PFSK-1 (cell line): Measurements from ENCODE around the gene RYR3.

Experiments
- FOXP2 ChIP-seq: optimal IDR thresholded peaks from 2 replicates; pipeline ENCODE3; 2011; ENCODE audit warnings: borderline replicate concordance, control low read depth, inconsistent platforms; ENCODE audit not compliant: insufficient read depth; ENCODE audit errors: extremely low read length, extremely low read depth
- POLR2AphosphoS5 ChIP-seq: IDR thresholded peaks from 2 replicates; pipeline ENCODE4 v1.6.1; 2012; ENCODE audit warnings: low read depth, mild to moderate bottlenecking, control low read depth, low read length, moderate library complexity
- SIN3A ChIP-seq: IDR thresholded peaks from 2 replicates; pipeline ENCODE4 v1.6.1; 2012; ENCODE audit warnings: mild to moderate bottlenecking, low read length, moderate library complexity, borderline replicate concordance; ENCODE audit not compliant: insufficient read depth
- TAF1 ChIP-seq: IDR thresholded peaks from 2 replicates; pipeline ENCODE4 v1.6.1; 2012; ENCODE audit warnings: low read length, control low read depth, borderline replicate concordance; ENCODE audit not compliant: insufficient read depth
- TF ChIP-seq, protein P1 (sequence below), 2 experiments: IDR thresholded peaks; 2 replicates each; pipeline versions ENCODE4 v1.6.1 to v1.8.0; 2011 to 2012; ENCODE audit warnings: low read depth in 2 of 2, low read length in 2 of 2, control low read depth in 1 of 2, inconsistent platforms in 1 of 2, mild to moderate bottlenecking in 1 of 2, moderate library complexity in 1 of 2; ENCODE audit not compliant: insufficient read depth in 1 of 2

The RYR3 gene

DNA sequence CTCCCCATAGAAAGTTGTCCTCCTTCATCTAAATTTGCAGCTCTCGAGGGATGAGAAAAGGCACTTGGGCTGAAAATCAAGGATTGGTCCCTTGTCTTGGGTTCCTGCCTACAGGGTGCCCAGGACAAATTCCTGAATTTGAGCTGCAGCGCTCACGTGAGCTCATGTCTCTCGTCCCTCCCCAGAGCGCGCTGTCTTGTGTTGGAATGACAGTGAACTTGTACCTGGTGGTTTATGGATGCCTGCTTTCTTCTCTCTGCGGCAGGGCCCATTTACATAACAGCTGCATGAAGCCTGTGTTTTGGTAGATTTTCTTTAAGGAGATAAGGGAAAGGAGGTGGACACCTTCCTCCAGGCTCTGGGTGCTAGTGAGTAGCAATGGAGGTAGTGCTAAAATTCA, 4.3 kb downstream of the RYR3 start:
- TF ChIP-seq, protein P1, sequence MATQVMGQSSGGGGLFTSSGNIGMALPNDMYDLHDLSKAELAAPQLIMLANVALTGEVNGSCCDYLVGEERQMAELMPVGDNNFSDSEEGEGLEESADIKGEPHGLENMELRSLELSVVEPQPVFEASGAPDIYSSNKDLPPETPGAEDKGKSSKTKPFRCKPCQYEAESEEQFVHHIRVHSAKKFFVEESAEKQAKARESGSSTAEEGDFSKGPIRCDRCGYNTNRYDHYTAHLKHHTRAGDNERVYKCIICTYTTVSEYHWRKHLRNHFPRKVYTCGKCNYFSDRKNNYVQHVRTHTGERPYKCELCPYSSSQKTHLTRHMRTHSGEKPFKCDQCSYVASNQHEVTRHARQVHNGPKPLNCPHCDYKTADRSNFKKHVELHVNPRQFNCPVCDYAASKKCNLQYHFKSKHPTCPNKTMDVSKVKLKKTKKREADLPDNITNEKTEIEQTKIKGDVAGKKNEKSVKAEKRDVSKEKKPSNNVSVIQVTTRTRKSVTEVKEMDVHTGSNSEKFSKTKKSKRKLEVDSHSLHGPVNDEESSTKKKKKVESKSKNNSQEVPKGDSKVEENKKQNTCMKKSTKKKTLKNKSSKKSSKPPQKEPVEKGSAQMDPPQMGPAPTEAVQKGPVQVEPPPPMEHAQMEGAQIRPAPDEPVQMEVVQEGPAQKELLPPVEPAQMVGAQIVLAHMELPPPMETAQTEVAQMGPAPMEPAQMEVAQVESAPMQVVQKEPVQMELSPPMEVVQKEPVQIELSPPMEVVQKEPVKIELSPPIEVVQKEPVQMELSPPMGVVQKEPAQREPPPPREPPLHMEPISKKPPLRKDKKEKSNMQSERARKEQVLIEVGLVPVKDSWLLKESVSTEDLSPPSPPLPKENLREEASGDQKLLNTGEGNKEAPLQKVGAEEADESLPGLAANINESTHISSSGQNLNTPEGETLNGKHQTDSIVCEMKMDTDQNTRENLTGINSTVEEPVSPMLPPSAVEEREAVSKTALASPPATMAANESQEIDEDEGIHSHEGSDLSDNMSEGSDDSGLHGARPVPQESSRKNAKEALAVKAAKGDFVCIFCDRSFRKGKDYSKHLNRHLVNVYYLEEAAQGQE (IDR thresholded peaks at IDR 0.05; ENCODE audit: insufficient read depth in 1 of 2, low read depth in 2 of 2, low read length in 2 of 2), result no peak
- TF ChIP-seq FOXP2, result no peak
- no peak for TF ChIP-seq SIN3A
- no peak for TF ChIP-seq POLR2AphosphoS5
- no peak for TF ChIP-seq TAF1

DNA sequence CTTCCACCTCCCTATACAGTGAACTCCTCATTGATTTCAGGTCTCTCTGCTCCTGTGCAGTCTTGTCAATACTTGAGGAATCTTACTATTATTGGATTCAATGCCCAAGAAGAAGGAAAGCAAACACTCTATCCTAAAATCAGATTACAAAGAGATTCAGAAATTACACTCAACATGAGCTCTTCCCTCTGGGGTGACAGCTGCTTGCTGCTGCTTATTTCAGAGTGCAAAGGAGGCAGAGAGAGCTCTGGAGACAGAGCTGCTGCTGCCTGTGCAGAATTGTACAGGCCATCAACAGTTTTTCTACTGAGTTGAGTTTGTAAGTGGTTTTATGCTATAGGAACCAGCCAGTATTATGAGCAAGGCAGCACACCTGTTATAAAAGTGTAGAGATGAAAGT, 7.1 kb downstream of the RYR3 start:
- TF ChIP-seq FOXP2 (no peak), SIN3A (no peak), POLR2AphosphoS5 (no peak), TAF1 (no peak)
- TF ChIP-seq, protein P1 (IDR thresholded peaks at IDR 0.05; ENCODE audit: insufficient read depth in 1 of 2, low read depth in 2 of 2, low read length in 2 of 2), result no peak

DNA sequence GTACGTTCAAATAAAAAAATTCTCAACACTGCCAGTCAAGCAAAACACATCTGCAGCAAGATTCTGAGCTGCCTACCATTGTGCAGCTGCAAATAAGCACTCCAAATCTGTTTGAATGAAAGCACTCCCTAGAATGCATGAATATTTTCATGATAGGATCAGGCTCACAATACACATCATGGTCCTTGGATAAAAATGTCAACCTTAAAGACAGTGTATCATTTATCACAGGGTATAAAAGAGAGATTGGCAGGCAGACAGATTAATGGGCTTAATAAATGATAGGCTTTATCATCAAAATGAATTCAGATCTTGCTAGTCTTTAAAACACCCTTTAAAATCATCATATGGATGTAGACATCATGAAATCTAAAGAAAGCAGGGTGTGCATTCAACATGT, 9.2 kb downstream of the RYR3 start:
- TF ChIP-seq SIN3A (no peak), FOXP2 (no peak), POLR2AphosphoS5 (no peak), TAF1 (no peak)
- TF ChIP-seq, protein P1 (IDR thresholded peaks at IDR 0.05; ENCODE audit: insufficient read depth in 1 of 2, low read depth in 2 of 2, low read length in 2 of 2), result no peak

DNA sequence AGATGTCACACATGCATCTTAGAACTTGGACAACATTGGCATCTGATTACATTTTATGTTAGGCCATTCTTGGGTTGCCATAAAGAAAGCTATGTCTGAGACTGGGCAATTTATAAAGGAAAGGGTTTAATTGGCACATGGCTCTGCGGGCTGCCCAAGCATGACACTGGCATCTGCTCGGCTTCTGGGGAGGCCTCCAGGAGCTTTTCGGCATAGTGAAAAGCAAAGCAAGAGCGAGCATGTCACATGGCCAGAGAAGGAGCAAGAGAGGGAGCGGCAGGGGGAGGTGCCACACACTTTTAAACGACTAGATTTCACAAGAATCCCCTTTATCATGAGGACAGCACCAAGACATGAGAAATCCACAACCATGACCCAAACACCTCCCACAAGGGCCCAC, 11.3 kb downstream of the RYR3 start:
- TF ChIP-seq, protein P1 (IDR thresholded peaks at IDR 0.05; ENCODE audit: insufficient read depth in 1 of 2, low read depth in 2 of 2, low read length in 2 of 2), result no peak
- TF ChIP-seq SIN3A (no peak), POLR2AphosphoS5 (no peak), FOXP2 (no peak), TAF1 (no peak)

DNA sequence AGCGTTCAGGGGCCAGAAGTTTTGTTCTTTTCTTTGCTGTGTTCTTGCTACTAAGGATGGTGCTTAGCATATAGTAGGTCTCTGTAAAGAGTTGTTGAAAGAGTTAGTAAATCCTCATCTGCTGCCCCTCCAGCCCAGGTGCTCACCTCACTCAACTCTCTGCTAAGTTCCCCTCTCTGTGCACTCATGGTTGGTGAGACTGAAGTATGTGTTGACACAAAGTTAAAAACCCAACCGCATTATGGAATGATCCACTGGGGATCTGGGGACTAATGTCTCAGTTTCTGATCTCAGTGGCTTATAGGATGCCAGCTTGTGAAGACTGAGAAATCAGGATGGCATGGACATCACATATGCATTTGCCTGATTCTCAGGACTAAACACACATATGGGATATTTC, 13.8 kb downstream of the RYR3 start:
- TF ChIP-seq TAF1 (no peak), POLR2AphosphoS5 (no peak), FOXP2 (no peak), SIN3A (no peak)
- TF ChIP-seq, protein P1 (IDR thresholded peaks at IDR 0.05; ENCODE audit: insufficient read depth in 1 of 2, low read depth in 2 of 2, low read length in 2 of 2), result no peak
